ENCODE results near the gene RUFY3.
"Not testable (repeated sequence)": the region's sequence is repeated elsewhere in the genome, so short reads cannot be mapped to it uniquely, and the experiment has no call there.

The RUFY3 gene

GRCh38 chr4:70721747-70722146 is at the start of gene RUFY3:
TSS of gene RUFY3 (plus strand) at chr4:70721964. CDS start at chr4:70722574, 610 bp downstream.
- DNase-seq = peak; percentile 74 to 97

GRCh38 chr4:70674191-70674590 is 47.6 kb upstream of the RUFY3 start:
- DNase-seq = no peak

GRCh38 chr4:70674731-70675130 is 47.0 kb upstream of the RUFY3 start:
- no peak for DNase-seq

- no peak for DNase-seq
Measured at GRCh38 chr4:70676554-70677090, 45.1 kb upstream of the RUFY3 start.

- DNase-seq = no peak
Measured at GRCh38 chr4:70678383-70678999, 43.3 kb upstream of the RUFY3 start.

GRCh38 chr4:70680934-70681333 is 40.8 kb upstream of the RUFY3 start:
- no peak for DNase-seq

- DNase-seq = no peak
Measured at GRCh38 chr4:70681704-70682103, 40.1 kb upstream of the RUFY3 start.

- not testable (repeated sequence) for DNase-seq
Measured at GRCh38 chr4:70682142-70682541, 39.6 kb upstream of the RUFY3 start.

GRCh38 chr4:70687392-70687791 is 34.4 kb upstream of the RUFY3 start:
- DNase-seq = no peak

GRCh38 chr4:70687821-70688794 is 33.7 kb upstream of the RUFY3 start, which contains the start of gene UTP3:
TSS of gene UTP3 (plus strand) at chr4:70688532. CDS start at chr4:70688678, 146 bp downstream.
- DNase-seq = peak; percentile 96 to 99

- DNase-seq = no peak
Measured at GRCh38 chr4:70688795-70689231, 33.0 kb upstream of the RUFY3 start.

- no peak for DNase-seq
Measured at GRCh38 chr4:70691661-70692060, 30.1 kb upstream of the RUFY3 start.

- DNase-seq = not testable (repeated sequence)
Measured at GRCh38 chr4:70694633-70695032, 27.1 kb upstream of the RUFY3 start.

GRCh38 chr4:70698435-70698834 is 23.3 kb upstream of the RUFY3 start:
- not testable (repeated sequence) for DNase-seq

- no peak for DNase-seq
Measured at GRCh38 chr4:70700712-70701111, 21.1 kb upstream of the RUFY3 start.

- no peak for DNase-seq
Measured at GRCh38 chr4:70701271-70701670, 20.5 kb upstream of the RUFY3 start.

GRCh38 chr4:70702592-70702991 is 19.2 kb upstream of the RUFY3 start:
- DNase-seq = not testable (repeated sequence)

GRCh38 chr4:70703619-70704214 is 18.0 kb upstream of the RUFY3 start:
- peak; percentile 17 to 54 for DNase-seq

GRCh38 chr4:70704215-70704930 is 17.4 kb upstream of the RUFY3 start:
- peak; percentile 52 to 72 for DNase-seq

GRCh38 chr4:70704931-70705182 is 16.9 kb upstream of the RUFY3 start:
- no peak for DNase-seq

- peak; percentile 55 to 75 for DNase-seq
Measured at GRCh38 chr4:70705183-70706043, 16.4 kb upstream of the RUFY3 start.

GRCh38 chr4:70706044-70706461 is 15.7 kb upstream of the RUFY3 start:
- DNase-seq = no peak

Data from hippocampal formation (tissue), 2 donors.